Calu3 (cell line): Measurements from ENCODE around the gene CLNK. TPM values are rescaled to one million over a fixed set of nuclear protein-coding genes. Genes with fewer than 3 reads are reported as not detected.

ENCODE experiments used
- Bru-seq: library from RNA; stranded (reverse); fragments of 400-500 nt; gene quantifications from one replicate; lab custom pipeline; 2021; lab: Mats Ljungman, UMichigan
- BruChase-seq, 2 experiments: library from RNA; stranded (reverse); fragments of 400-500 nt; gene quantifications; one replicate each; lab custom pipeline; 2021; lab: Mats Ljungman, UMichigan
- BruUV-seq: library from RNA; stranded (reverse); fragments of 400-500 nt; replicated peaks from 2 replicates; lab custom pipeline; 2021; lab: Mats Ljungman, UMichigan
- CTCF ChIA-PET: fragments of 300-600 bp; sonication (Branson Sonifier 250); formaldehyde crosslinking; loops from one replicate; lab custom pipeline; 2022; ENCODE audit warnings: antibody characterized with exemption; lab: Charles Lee
- DNase-seq: peaks from one replicate; pipeline ENCODE4 v3.0.0; 2022
- H3K27ac Mint-ChIP-seq: one replicate; pipeline ENCODE4 v1.8.0; 2022; ENCODE audit warnings: mixed read lengths; ENCODE audit not compliant: unreplicated experiment
- H3K27me3 Mint-ChIP-seq: one replicate; pipeline ENCODE4 v1.8.0; 2022; ENCODE audit warnings: mixed read lengths; ENCODE audit not compliant: unreplicated experiment
- H3K36me3 Mint-ChIP-seq: one replicate; pipeline ENCODE4 v1.8.0; 2022; ENCODE audit warnings: mild to moderate bottlenecking, moderate library complexity, mixed read lengths; ENCODE audit not compliant: insufficient read depth, unreplicated experiment
- H3K4me1 Mint-ChIP-seq: one replicate; pipeline ENCODE4 v1.8.0; 2022; ENCODE audit warnings: mild to moderate bottlenecking, low read depth, mixed read lengths; ENCODE audit not compliant: unreplicated experiment
- H3K4me3 Mint-ChIP-seq: one replicate; pipeline ENCODE4 v1.8.0; 2022; ENCODE audit warnings: mild to moderate bottlenecking, low read depth, moderate library complexity, mixed read lengths; ENCODE audit not compliant: unreplicated experiment
- H3K9me3 Mint-ChIP-seq: one replicate; pipeline ENCODE4 v1.8.0; 2022; ENCODE audit warnings: low read depth, mixed read lengths; ENCODE audit not compliant: unreplicated experiment
- CTCF ChIP-seq: fragments of 200-600 bp; IDR thresholded peaks from one replicate; pipeline ENCODE4 v1.8.0; 2022; ENCODE audit warnings: antibody characterized with exemption; ENCODE audit not compliant: unreplicated experiment
- intact Hi-C: fragments of 100-400 bp; cut with micrococcal nuclease; formaldehyde crosslinking; loops from one replicate; pipeline ENCODE4 v1.10.0; 2022; ENCODE audit not compliant: unreplicated experiment
- long read RNA-seq: library from polyadenylated mRNA; stranded (forward); transcript quantifications from one replicate; pipeline ENCODE4 v2.0.0, GENCODE V29; 2022
- total RNA-seq: library from RNA; stranded (reverse); gene quantifications from 2 replicates; pipeline ENCODE4 v1.2.3, GENCODE V29; 2022

Gene CLNK, protein sequence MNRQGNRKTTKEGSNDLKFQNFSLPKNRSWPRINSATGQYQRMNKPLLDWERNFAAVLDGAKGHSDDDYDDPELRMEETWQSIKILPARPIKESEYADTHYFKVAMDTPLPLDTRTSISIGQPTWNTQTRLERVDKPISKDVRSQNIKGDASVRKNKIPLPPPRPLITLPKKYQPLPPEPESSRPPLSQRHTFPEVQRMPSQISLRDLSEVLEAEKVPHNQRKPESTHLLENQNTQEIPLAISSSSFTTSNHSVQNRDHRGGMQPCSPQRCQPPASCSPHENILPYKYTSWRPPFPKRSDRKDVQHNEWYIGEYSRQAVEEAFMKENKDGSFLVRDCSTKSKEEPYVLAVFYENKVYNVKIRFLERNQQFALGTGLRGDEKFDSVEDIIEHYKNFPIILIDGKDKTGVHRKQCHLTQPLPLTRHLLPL
- total RNA-seq (not detected in 2 replicates), Bru-seq, nascent RNA (percentile 2 among the genes with signal in this experiment), BruChase-seq, experiment 1, labeled RNA remaining after a 6-hour chase (percentile 1 among the genes with signal in this experiment), BruChase-seq, experiment 2, labeled RNA remaining after a 2-hour chase (percentile 2 among the genes with signal in this experiment)
- long read RNA-seq: 0 reads

DNA sequence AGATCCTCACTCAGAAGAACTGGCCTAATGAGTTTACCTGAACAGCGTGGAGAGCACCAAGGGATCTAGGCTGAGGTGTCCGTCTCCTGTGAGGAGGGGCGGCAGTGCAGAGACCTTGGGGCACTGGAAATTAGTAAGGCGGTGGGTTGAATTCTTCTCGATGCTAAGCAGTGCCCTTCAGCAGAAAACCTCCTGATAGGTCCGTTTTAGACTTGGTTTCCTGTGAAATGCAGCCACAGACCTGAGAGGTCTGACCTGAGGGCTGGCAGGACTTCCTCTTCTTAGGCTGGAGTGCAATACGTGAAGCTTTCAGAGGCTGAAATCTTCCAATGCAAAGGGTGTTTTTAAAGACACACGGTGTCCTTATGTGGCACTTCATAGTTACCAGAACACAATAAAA, at the start of gene CLNK:
TSS of gene CLNK (minus strand) at position 138 of the 400 bp plus-strand sequence. CDS start 16,899 bp downstream, outside the sequence.
- no peaks in the 10 kb centered on the region for H3K27me3 Mint-ChIP-seq
- H3K27ac Mint-ChIP-seq: no peak within 1 kb of the TSS
- DNase-seq: no peak
- H3K9me3 Mint-ChIP-seq: peaks cover 3% of the 10 kb centered on the region
- CTCF ChIA-PET: no interaction called here
- no peak for TF ChIP-seq CTCF
- no peaks in the 10 kb centered on the region for H3K36me3 Mint-ChIP-seq
- intact Hi-C loops: no loop called here
- H3K4me1 Mint-ChIP-seq: no peaks in the 10 kb centered on the region
- no peak within 1 kb of the TSS for H3K4me3 Mint-ChIP-seq
- BruUV-seq: no TSS peak

- BruUV-seq: no TSS peak
- Mint-ChIP-seq H3K4me3 (no peak overlapping the region), H3K9me3 (no peaks in the 10 kb centered on the region), H3K4me1 (peaks cover 20% of the 10 kb centered on the region), H3K36me3 (no peaks in the 10 kb centered on the region), H3K27me3 (no peaks in the 10 kb centered on the region), H3K27ac (peak overlapping the region; percentile 19)
- CTCF ChIA-PET: interaction anchor here (0.6 kb wide), 1 partner anchor 203 kb away, joined by 3 read pairs; no protein-coding TSS in a partner anchor
- TF ChIP-seq CTCF: no peak
- intact Hi-C loops: no loop called here
- no peak for DNase-seq
Observed at GRCh38 chr4:10733481-10734062, 49.0 kb upstream of the CLNK start.

DNA sequence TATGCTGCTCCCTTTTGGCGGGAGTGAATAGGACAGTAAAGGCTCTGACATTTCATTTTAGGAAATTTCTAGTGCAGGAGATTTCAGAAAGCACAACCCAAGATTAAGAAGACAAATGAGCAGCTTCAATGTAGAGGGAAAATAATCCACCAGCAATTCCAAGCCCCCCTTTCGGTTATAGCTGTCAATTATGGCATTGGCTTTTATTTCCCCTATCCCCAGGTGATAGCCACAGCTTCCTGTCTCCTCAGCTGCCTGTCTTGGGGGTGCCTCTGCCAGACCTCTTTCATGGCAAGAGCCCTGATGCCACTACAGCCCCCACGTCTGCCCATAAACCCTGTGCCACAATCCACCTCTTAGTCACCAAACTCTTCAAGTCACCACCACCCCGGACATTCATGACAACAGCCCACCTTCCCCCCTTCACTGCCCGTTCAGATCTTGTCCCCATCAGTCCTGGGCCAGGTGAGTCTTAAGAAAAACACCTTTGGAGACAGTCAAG, 48.4 kb upstream of the CLNK start:
- intact Hi-C loops: no loop called here
- H3K4me3 Mint-ChIP-seq: no peak overlapping the region
- H3K27me3 Mint-ChIP-seq: no peaks in the 10 kb centered on the region
- no peak for DNase-seq
- peaks cover 20% of the 10 kb centered on the region for H3K4me1 Mint-ChIP-seq
- CTCF ChIA-PET: interaction anchor here (0.6 kb wide), 1 partner anchor 203 kb away, joined by 3 read pairs; no protein-coding TSS in a partner anchor
- no peaks in the 10 kb centered on the region for H3K36me3 Mint-ChIP-seq
- no peak for TF ChIP-seq CTCF
- no peaks in the 10 kb centered on the region for H3K9me3 Mint-ChIP-seq
- BruUV-seq: no TSS peak
- peak overlapping the region; percentile 19 for H3K27ac Mint-ChIP-seq

- CTCF ChIA-PET: no interaction called here
- H3K36me3 Mint-ChIP-seq: no peaks in the 10 kb centered on the region
- H3K4me1 Mint-ChIP-seq: peaks cover 20% of the 10 kb centered on the region
- H3K27me3 Mint-ChIP-seq: no peaks in the 10 kb centered on the region
- intact Hi-C loops: no loop called here
- H3K27ac Mint-ChIP-seq: no peak overlapping the region
- H3K9me3 Mint-ChIP-seq: no peaks in the 10 kb centered on the region
- H3K4me3 Mint-ChIP-seq: no peak overlapping the region
- no peak for DNase-seq
- BruUV-seq: no TSS peak
- no peak for TF ChIP-seq CTCF
Observed at GRCh38 chr4:10732235-10732913, 47.8 kb upstream of the CLNK start.
